Body of pancreas (tissue), 4 donors: ENCODE measurements around the gene DMD.

ENCODE experiments used
- POLR2A ChIP-seq, 3 donors: fragments of 450-650 bp; IDR thresholded peaks; one replicate each; pipeline ENCODE4 v1.6.1; 2016; ENCODE audit warnings: antibody characterized with exemption in 3 of 3, mild to moderate bottlenecking in 2 of 3
- TF ChIP-seq, protein P1 (sequence below), 7 experiments: fragments of 450-650 bp in 4 of 7; fragments of 200-600 bp in 3 of 7; sonication (generic) in 3 of 7; IDR thresholded peaks; one replicate each; pipeline ENCODE4 v1.5.1; 2016 to 2019; ENCODE audit warnings: antibody characterized with exemption in 7 of 7

DNA sequence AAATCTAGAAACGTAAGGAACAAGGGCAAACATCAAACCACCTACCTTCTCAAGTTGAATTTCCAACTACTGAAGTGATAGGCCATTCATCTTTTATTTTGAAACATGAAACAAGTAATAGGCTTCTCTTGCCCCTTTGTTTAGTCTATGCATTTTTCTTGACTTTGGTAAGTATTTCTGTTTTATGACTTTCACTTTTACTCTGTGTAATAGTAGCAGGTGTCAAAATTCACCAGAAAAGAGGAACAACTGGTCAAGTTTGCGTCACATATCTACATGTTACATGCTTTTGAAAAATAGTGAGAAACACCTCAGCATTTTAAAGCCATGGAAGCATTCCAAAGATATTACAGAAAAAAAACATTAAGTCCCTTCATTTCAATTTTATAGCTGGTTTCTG, 1982.4 kb downstream of the DMD start:
- no peak for TF ChIP-seq POLR2A (IDR thresholded peaks at IDR 0.05)
- TF ChIP-seq, protein P1, sequence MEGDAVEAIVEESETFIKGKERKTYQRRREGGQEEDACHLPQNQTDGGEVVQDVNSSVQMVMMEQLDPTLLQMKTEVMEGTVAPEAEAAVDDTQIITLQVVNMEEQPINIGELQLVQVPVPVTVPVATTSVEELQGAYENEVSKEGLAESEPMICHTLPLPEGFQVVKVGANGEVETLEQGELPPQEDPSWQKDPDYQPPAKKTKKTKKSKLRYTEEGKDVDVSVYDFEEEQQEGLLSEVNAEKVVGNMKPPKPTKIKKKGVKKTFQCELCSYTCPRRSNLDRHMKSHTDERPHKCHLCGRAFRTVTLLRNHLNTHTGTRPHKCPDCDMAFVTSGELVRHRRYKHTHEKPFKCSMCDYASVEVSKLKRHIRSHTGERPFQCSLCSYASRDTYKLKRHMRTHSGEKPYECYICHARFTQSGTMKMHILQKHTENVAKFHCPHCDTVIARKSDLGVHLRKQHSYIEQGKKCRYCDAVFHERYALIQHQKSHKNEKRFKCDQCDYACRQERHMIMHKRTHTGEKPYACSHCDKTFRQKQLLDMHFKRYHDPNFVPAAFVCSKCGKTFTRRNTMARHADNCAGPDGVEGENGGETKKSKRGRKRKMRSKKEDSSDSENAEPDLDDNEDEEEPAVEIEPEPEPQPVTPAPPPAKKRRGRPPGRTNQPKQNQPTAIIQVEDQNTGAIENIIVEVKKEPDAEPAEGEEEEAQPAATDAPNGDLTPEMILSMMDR (IDR thresholded peaks at IDR 0.05), result no peak
